ENCODE results near the gene FAM72D. TPM values are rescaled to one million over a fixed set of nuclear protein-coding genes. Genes with fewer than 3 reads are reported as not detected.
"Not testable (repeated sequence)": the region's sequence is repeated elsewhere in the genome, so short reads cannot be mapped to it uniquely, and the experiment has no call there.

Gene FAM72D
- total RNA-seq, 1 experiment from 2014 or later = 5.8 TPM

DNA sequence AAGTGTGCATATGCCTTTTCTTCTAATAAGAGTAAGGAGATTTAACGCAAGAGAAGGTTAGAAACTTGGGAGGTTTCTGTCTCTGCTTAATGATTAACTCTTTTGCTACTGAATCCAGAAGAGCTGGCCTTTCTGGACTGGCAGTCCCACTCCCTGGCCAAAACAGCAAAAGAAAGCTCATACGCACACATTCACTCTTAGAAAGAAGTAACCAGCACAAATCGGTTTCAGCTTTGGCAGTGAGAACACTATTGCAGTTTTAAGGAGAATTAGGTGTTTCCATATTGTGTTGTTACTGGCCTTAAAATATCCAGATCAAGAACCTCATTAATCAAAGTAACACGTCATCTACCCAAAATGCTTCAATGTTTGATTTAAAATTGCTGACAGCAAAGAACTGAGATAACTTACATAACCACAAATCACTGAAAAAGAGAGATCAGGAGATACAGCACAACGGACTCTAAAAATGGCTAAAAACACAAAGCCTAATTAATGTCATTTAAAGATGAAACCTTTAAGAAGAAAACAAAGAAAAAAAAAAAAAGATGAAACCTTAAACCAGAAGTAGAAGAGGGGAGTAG is 16.9 kb upstream of the FAM72D start:
- in situ Hi-C loops (cut with HindIII; ENCODE audit: low pct_unique_long_range_greater_than_20kb, low sequenced_read_pairs); DNase-seq (ENCODE audit: low read depth, low spot score): not testable (repeated sequence)

DNA sequence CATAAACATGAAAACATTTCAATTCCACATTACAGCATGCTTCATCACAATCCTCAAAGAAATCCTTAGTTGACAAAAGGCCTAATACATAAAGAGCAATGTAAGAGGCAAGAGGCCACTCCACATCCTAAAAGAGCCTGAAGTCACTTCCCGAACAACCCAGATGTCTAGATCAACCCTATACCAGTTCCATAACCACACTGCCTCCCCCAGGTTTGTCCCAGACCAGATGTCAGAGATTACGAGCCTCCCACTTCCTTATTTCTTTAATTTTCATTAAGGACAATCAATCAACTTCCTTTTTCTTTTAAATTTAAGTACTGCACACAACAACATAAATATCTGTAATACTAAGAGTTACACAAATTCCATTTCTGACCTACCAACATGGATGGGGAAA is 16.0 kb upstream of the FAM72D start:
- peak; percentile 0 for DNase-seq (ENCODE audit: low read depth, low spot score)
- in situ Hi-C loops (cut with HindIII; ENCODE audit: low pct_unique_long_range_greater_than_20kb, low sequenced_read_pairs) = not testable (repeated sequence)

DNA sequence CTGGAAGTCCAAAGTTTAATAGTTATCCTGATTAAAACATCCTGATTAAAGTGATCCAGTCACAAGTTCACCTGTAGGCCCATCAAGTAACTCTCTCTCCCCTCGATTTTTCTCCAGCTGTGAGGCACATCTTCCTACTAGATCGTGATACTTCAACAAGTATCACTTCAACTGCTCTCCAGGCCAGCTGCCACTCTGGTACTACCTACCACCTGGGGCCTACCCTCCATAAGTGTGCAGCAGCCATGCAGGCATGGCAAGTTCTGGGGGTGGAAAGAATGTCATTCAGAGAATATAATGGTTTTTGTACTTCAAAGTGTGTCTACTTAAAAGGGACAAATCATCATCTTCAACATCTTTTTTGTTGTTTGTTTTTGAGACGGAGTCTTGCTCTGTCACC is 15.6 kb upstream of the FAM72D start:
- in situ Hi-C loops (cut with HindIII; ENCODE audit: low pct_unique_long_range_greater_than_20kb, low sequenced_read_pairs); DNase-seq (ENCODE audit: low read depth, low spot score): not testable (repeated sequence)

DNA sequence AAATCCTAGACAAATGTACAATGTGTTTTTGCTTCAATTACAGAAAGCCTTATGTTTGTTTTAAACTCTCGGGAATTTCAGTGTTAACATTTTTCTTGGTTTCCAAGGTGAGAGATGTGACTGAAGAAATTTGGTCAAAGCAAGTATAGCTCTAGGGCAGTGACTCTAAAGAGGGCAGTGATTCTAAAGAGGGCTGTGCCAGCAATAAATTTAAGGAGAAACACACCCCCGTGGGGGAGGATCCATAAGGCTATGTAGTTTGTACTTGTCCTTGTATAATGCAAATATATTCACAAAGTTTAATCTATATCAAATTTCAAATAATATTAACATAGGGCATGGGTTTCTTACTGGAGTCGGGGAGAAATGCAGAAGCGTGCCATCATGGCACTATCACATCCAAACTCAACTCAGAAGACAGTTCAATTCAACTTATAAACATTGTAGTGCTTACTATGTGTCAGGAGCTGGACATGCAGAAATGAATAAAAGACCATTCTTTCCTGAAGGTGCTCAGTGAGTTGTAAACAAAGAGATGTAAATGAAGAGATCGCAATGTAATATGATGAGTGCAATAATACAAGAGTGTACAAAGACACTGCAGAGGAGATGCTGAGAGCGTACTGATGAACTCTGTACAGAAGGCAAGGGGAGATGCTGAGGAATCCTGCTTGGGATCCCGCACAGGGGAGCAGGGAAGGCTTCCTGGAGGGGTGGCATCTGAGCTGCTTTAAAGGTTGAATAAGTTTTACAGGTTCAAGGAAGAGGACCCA is 13.1 kb upstream of the FAM72D start:
- in situ Hi-C loops (cut with HindIII; ENCODE audit: low pct_unique_long_range_greater_than_20kb, low sequenced_read_pairs); DNase-seq (ENCODE audit: low read depth, low spot score): not testable (repeated sequence)

DNA sequence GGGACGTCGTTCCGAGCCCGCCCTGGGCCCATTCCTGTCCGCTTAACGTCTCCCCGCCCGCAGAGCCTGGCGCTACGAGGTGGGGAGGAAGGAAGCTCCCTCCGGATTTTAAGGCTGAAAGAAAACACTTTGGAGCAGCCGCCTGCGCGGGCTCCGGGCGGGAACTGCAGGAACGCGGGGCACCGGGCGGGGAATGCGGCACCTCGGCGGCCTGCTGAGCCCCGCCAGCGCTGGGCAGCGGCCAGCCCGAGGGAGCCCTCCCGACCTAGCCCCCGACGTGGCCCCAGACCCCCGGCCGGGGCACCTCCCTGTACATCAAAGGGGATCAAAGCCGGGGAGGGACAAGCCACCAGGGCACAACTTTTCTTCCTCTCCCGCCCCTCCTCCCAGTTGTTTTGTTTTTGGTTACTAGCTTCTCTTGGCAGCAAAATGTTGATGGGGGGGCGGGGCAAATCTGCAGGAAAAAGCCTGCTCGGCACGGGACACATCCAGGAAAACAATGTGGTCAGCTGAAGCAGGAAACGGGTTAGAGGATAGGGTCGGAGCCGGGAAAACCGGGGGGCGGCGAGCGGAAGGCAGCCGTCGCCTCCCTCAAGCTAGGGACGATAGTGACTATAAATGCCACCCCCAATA is 2.1 kb upstream of the FAM72D start:
- DNase-seq (ENCODE audit: low read depth, low spot score) = not testable (repeated sequence)

DNA sequence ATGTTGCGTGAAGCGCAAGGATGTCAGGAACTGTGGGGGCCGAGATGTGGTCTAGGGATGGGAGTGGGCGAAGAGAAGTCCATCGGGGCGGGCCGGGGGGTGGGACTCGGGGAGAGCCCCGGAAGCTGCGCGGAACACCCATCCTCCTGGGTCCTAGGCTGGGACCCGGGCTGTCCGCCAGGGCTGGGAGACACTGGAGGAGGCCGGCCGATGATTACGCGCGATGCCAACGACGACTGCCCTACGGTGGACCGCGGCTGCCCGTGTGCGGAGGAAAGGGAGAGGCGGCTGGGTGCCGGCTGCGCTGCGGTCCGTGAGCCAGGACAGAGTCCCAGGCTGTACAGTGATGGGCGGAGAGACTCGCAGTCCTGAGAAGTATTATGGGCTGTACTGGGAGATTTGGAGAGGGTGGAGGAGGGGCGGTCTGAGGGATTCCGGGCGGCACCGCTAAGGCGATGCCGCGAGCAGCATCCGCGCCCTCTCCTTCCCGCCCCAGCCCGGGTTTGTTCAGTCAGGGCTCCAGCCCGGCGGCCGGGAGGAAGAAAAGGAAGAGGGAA is 1.0 kb upstream of the FAM72D start:
- in situ Hi-C loops (cut with HindIII; ENCODE audit: low pct_unique_long_range_greater_than_20kb, low sequenced_read_pairs) = not testable (repeated sequence)

More for the DNA sequence above, 2.1 kb upstream of the FAM72D start:
- in situ Hi-C loops (cut with HindIII; ENCODE audit: low pct_unique_long_range_greater_than_20kb, low sequenced_read_pairs) = not testable (repeated sequence)

DNA sequence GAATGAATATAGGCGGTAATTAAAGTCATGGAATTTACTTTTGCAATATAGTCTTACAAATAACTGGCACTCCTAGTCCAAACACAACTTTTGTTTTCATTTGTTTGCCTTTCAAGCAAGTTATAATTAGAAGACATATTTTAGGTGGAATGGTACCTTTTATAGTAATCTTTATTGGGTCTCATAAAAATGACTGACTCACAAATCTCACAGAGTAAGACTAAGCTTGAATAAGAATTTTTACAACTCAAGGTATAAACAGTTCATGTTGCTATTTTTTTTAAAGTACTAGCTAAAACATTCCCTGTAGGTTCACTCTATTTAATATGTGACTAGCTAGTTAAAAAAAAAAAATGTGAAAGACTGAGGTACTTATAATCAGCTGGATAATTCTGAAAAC is 6.0 kb downstream of the FAM72D start:
- in situ Hi-C loops (cut with HindIII; ENCODE audit: low pct_unique_long_range_greater_than_20kb, low sequenced_read_pairs); DNase-seq (ENCODE audit: low read depth, low spot score): not testable (repeated sequence)

More for the DNA sequence above, 1.0 kb upstream of the FAM72D start:
- not testable (repeated sequence) for DNase-seq (ENCODE audit: low read depth, low spot score)

DNA sequence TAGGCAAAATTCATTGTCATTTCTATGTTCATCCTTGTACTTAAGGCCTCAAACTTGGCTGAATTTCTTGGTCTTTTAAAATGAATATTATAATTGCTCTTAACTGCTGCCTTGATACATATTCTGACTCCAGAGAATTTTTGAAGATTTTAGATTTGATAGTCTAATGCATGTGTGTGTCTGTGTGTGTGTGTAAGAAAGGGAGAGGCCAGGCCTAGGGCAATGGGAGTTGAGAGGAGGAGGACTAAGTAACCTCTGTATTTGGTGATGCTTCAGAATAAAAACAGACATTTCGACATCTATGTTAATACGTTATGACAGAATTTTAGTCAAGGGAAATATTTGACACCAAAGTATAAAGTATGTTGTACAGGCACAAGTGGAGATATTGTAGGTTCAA is 7.5 kb downstream of the FAM72D start:
- DNase-seq (ENCODE audit: low read depth, low spot score); in situ Hi-C loops (cut with HindIII; ENCODE audit: low pct_unique_long_range_greater_than_20kb, low sequenced_read_pairs): not testable (repeated sequence)

DNA sequence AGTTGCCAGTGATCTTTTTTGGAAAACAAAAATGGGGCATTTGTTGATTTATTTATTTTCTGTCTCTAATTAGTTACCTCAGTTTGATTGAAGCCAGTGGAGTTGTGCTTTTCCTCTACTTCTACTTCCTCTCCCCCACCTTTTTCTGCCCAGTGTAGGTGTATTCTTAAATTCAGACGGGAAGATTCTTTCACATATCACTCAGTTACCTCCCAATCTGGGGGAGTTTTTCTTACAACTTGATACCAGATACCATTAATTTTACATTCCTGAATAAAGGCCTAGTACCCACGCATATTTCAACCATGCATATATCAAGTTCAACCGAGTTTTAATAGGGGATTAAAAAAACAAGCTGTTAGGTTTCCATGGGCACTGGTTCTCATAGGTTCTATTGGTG is 15.9 kb downstream of the FAM72D start:
- in situ Hi-C loops (cut with HindIII; ENCODE audit: low pct_unique_long_range_greater_than_20kb, low sequenced_read_pairs); DNase-seq (ENCODE audit: low read depth, low spot score): not testable (repeated sequence)

DNA sequence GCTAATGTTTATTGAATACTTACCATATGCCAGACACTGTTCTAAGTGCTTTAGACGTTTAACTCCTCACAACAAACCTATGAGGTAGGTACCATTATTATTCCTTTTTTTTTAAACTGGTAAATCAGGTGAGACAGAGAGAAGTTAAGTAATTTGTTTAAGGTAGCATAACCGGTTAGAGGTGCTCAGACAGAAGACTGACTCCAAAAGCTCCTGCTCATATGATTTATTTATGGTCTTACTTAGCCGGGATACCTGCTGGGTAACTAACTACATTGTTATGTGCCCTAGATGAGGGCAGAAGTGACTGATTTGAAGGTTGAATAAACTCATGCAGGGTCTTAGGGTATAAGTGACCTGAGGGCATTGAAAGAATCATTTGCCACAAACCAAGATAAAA is 16.9 kb downstream of the FAM72D start:
- in situ Hi-C loops (cut with HindIII; ENCODE audit: low pct_unique_long_range_greater_than_20kb, low sequenced_read_pairs); DNase-seq (ENCODE audit: low read depth, low spot score): not testable (repeated sequence)

DNA sequence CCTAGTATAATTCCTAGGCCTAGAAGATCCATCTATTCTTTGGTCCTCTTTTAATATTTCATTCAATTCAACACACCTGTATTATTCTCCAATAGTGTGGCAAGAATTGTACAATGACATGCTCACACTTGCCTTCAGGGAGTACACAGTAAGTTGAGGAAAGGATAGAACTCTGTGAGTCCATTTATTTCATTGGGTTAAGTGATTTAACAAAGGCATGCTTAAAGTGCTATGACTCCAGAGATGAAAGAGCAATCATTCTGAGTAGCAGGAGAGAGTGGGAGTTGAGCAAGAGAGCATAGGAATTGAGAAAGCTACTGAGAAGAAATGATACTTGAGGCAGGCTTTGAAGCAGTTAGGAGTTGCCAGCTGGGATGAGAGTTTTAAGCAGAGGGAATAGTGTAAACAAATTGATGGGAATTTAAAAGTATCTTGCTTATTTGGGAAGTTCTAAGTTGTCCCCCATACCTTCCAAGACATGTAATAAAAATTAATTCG is 18.8 kb downstream of the FAM72D start:
- in situ Hi-C loops (cut with HindIII; ENCODE audit: low pct_unique_long_range_greater_than_20kb, low sequenced_read_pairs) = not testable (repeated sequence)

DNA sequence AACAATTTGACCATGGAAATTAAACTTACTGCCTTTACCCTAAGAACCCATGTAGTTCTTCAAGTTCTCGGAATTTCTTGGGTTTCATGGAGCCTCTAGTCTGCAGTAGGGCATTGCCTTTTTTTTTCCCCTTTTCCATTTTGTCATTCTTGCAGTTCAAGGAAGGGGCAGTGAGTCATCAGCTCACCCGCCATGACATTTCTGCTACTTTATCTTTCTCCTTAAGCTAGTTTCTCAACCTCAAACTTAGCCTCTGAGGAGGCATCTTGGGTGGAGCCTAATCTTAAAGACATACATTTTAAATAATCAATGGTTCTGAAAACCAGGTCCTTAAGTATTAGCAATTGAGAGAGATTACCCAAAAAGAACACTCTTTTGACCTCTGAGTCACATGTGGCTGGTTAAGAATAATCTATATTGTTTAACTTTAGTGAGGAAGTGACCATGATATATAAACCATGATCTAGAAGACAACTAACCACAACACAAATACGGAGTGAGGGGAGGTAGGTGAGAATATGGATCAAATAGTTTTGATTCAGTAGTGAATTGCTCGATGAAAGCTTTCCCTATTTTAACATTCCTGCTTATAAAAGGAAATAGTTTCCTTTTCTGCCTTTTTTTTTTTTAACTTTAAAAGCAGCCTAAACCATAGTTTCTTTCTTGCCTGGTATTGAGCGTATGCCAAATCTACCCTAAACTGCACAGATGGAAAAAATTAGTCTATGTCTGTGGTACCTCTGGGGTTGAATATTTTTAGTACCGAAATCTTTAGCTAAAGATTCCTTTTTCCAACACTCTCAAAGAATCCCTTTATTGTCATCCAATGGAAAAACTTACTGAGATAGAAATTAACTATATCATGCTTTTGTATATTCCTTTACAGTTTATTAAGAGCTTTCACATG is 20.1 kb downstream of the FAM72D start:
- in situ Hi-C loops (cut with HindIII; ENCODE audit: low pct_unique_long_range_greater_than_20kb, low sequenced_read_pairs); DNase-seq (ENCODE audit: low read depth, low spot score): not testable (repeated sequence)

More for the DNA sequence above, 18.8 kb downstream of the FAM72D start:
- DNase-seq (ENCODE audit: low read depth, low spot score) = not testable (repeated sequence)

DNA sequence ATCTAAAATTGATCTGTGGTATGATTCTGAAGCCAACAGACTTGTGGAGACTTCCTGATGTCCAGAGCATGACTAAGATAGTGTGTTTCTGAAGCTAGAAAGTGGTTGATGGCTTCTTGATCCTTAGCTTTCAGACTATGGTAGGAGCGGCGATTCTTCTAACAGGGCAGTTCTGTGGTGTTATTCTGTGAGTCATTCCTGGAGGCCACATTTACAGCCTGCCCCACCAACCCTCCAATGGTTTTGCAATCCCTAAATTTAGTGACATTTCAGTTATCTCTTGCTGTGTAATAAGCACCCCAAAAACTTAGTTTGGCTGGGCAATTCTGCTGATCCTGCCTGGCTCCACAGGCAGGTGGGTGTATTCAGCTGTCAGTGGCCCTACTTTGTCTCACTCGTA is 24.1 kb downstream of the FAM72D start:
- in situ Hi-C loops (cut with HindIII; ENCODE audit: low pct_unique_long_range_greater_than_20kb, low sequenced_read_pairs) = not testable (repeated sequence)

DNA sequence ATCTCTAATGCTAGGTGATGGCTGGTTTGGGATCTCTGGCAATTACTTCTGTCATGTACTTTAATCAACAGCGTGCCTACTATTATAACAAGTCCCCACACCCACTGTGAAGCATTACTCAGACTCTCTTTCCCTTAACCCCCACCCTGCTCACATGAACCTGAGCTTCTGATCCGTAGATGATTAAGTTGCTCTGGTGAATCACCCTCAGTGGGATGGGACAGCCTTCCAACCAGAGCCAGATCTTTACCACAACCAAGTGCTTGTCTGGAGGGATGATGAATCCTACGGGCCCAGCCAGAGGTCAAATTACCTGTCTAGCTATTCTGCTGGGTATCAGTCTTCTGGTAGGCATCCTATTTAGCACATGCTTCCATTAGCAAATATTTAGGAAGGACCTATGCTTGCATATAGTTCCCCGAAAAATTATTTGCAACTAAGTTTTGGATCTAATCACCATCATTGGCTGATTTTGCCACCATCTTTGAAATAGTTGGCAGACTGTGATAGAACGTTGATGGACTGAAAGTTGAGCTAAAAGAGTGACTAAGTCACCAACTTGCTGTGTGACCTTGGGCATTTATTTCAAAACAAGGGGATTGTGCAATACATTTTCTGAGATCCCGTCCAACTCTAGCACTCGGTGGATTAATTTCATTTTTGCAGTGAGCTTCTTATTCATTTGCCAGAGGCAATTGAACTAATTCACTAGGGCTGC is 26.7 kb downstream of the FAM72D start:
- in situ Hi-C loops (cut with HindIII; ENCODE audit: low pct_unique_long_range_greater_than_20kb, low sequenced_read_pairs); DNase-seq (ENCODE audit: low read depth, low spot score): not testable (repeated sequence)

More for the DNA sequence above, 24.1 kb downstream of the FAM72D start:
- DNase-seq (ENCODE audit: low read depth, low spot score) = not testable (repeated sequence)

DNA sequence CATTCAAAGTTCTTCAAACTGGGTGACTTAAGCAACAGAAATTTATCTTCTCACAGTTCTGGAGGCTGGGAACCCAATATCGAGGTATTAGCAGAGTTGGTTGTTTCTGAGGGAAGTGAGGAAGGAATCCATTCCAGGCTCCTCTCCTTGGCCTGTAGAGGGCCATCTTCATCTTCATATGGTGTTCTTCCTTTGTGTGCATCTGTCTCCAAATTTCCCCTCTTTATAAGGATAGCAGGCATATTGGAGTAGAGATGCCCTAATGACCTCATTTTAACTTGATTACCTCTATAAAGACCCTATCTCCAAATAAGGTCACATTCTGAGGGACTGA is 27.3 kb downstream of the FAM72D start:
- in situ Hi-C loops (cut with HindIII; ENCODE audit: low pct_unique_long_range_greater_than_20kb, low sequenced_read_pairs); DNase-seq (ENCODE audit: low read depth, low spot score): not testable (repeated sequence)

DNA sequence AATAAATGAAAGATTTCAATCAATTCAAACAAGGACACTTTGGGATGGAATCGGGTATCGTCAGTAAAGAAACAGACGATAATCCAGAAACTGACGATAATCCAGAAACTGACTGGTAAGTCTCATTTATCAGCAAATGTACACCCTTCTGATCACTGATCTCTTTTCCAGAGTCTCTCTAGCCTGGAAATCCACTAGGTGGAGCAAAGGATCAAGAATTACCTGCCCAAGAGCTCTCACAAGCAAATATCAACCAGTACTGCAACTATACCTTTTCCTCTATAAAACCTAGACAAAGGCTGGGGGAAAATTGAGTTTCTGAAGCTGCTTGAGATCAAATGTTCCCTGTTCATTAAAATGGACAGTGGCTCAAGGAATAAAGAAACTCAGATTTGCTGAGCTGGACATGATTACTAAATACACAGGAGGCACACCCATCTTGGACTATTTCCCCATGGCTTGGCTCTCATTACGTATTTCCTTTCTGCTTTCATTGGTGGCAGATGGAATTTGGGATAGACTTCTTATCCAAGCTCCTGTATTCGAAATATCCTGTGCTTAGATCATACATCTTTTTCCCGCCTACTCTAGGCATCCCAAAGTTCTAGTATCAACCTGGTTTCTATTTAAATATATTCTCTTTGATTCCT is 28.3 kb downstream of the FAM72D start:
- in situ Hi-C loops (cut with HindIII; ENCODE audit: low pct_unique_long_range_greater_than_20kb, low sequenced_read_pairs); DNase-seq (ENCODE audit: low read depth, low spot score): not testable (repeated sequence)
